ENCODE measurements around the gene LRRC45. TPM values are rescaled to one million over a fixed set of nuclear protein-coding genes. Genes with fewer than 3 reads are reported as not detected.

Gene LRRC45
- polyA plus RNA-seq, 3 donors, result 10.8 to 17.5 (median 15.7) TPM

DNA sequence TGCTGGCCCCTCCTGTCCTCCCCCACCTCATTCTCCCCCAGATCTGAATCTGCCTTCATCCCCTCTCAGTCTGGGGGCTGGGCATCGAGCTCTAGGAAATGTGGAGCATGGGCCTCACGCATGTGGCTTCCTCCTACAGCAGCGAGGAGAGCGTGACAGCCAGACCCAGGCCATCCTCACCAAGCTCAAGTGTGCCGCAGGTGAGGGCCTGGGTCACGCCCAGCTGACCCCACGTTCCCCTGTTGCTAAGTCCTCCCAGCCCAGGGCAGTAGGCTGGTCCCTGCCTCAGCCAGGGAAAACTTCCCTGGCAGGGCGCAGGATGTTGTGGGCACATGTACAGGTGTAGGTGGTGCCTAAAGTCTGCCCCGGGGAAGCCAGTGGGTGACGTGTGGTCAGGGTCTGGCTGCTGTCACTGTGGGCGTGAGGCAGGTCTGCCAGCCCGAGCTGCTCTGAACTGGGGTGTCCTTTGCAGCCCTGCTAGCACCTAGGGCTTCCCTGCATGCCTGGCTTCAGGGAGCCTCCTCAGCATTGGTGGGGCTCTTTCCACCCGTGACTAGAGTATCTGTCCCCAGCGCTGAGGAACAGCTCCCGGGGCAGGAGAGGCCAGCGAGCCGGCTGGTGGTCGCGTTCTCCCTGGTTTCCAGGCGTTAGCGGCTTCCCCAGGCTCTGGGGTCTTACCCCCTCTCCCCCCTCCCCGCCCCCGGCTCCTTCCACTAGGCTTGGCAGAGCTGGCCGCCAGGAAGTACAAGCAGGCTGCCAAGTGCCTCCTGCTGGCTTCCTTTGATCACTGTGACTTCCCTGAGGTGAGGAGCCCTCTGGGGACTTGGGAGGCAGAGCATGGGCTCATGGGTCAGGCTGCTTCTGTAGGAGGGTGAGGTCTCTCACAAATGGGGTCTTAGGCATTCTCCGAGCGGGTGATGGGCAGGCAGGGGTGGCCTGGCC is 32.2 kb downstream of the LRRC45 start:
- DNase-seq (ENCODE audit: extremely low read depth in 1 of 11, low read depth in 9 of 11, low spot score in 4 of 11), result no peak

- DNase-seq (ENCODE audit: extremely low read depth in 1 of 11, low read depth in 9 of 11, low spot score in 4 of 11), result no peak
These were observed 33.0 kb downstream of the LRRC45 start for GRCh38 chr17:82055965-82056728.

DNA sequence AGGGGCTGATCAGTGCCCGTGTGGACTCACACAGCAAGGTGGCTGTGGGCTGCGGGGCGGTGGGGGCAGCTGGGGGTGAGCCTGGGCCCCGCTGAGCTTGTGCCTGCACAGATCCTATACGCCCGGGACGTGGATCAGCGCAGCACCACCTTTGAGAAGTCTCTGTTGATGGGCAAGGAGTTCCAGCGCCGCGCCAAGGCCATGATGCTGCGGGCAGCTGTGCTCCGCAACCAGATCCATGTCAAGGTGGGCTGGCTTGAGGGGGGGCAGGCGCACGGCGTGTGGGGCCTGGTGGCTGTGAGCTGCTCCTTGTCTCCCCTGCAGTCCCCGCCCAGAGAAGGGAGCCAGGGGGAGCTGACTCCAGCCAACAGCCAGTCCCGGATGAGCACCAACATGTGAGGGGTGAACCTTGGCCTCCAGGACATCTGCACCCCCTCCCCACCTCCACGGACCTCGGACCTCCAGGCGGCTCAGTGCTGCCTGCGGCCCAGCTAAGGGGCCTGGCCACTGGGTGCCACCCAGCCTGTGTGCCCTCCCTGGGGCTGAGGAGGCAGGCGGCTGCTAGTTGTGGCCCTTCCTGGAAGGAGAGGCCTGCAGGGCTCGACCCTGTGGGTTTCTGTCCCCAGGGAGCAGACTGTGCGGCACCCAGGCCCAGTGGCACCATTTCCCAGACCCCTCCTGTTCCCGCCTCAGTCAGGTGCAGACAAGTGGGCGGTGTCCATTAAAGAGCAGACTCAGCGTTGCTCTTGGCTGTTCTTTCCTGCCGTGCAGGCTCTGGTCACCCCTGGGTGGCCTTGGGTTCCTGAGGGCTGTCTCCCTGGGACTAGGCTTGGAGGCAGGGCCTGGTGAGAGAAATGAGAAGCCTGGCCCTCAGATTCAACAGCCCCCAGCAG is 33.9 kb downstream of the LRRC45 start:
- no peak for DNase-seq (ENCODE audit: extremely low read depth in 1 of 11, low read depth in 9 of 11, low spot score in 4 of 11)

GRCh38 chr17:82058230-82058854 is 35.2 kb downstream of the LRRC45 start:
- no peak for DNase-seq (ENCODE audit: extremely low read depth in 1 of 11, low read depth in 9 of 11, low spot score in 4 of 11)

DNA sequence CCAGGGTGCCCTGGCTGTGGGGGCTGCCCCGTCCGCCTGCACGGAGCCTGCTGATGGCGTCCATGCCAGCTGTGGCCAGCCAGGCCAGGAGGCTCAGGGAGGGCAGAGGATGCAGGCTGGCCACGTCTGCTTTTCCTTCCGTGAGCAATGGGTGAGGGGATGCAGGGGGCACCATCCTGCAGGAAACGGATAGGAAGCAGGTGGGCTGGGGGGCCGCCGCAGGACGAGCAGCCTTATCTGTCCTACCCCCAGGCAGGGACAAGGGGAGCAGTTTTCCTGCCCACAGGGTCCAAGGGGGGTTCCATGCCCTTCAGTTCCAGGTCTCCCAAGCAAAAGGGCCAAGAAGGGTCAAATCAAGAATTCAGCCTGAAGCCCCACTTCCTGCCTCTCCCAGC is 35.7 kb downstream of the LRRC45 start:
- no peak for DNase-seq (ENCODE audit: extremely low read depth in 1 of 11, low read depth in 9 of 11, low spot score in 4 of 11)

- no peak for DNase-seq (ENCODE audit: extremely low read depth in 1 of 11, low read depth in 9 of 11, low spot score in 4 of 11)
These were observed 36.3 kb downstream of the LRRC45 start for GRCh38 chr17:82059272-82060000.

- DNase-seq (ENCODE audit: extremely low read depth in 1 of 11, low read depth in 9 of 11, low spot score in 4 of 11), result no peak
These were observed 36.9 kb downstream of the LRRC45 start for GRCh38 chr17:82060001-82060380.

DNA sequence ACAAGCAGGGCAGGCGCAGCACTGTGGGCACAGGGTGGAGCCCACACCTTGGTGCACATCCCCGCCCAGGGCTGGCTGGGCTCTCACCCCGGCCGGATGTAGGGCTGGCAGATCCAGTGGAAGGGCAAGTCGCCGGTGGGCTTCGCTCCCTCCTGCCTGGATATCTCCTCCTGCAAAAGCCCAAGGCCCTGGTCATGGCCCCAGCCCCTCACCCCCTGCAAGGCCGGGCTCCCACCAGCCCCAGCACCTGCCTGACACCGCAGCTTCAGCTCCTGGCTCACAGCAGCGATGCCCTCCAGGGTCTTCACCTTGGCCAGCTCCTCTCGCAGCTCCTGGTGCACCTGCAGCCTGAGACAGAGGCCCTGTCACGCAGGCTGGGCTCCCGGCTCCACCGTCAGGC is 37.5 kb downstream of the LRRC45 start:
- DNase-seq (ENCODE audit: extremely low read depth in 1 of 11, low read depth in 9 of 11, low spot score in 4 of 11), result no peak

DNA sequence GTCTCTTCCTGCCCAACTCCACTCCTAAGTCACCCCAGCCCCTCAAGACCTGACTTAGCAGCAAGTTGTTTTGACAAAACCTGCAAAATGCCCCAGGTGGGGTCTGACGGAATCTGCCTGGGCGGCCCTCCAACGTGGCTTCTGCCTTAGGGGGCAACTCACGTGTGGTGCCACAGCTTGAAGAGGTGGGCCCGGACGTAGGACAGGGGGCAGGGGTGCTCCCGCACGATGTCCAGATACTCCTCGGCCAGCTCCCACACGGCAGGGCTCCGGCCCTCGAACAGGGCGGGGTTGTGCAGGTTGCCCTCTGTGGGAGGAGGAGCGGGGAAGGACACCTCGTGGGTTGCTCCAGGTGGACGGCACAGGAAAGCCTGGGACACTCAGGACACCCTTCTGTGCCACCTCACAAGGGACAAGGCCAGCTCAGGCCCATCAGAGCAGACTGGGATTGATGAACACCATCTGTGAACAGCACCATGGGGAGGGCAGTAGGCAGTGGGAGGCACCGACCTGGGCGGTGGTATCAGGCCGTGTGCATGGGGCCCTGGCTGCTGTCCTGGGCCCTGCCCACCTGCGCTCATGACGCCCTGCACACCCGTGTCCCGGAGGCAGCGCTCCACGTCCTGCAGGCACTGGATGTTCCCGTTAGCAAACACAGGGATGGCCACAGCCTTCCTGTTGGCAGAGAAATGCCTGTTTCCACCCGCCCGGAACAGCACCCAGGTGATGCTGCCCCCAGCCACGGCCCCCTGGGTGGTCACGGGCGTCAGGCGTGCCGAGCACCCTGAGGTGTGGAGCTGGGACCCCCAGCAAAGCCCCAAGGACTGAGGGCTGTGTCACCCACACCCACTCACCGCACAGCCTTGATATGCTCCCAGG is 38.2 kb downstream of the LRRC45 start:
- DNase-seq (ENCODE audit: extremely low read depth in 1 of 11, low read depth in 9 of 11, low spot score in 4 of 11), result no peak

GRCh38 chr17:82062076-82062983 is 39.2 kb downstream of the LRRC45 start:
- DNase-seq (ENCODE audit: extremely low read depth in 1 of 11, low read depth in 9 of 11, low spot score in 4 of 11), result no peak

GRCh38 chr17:82062984-82063368 is 39.9 kb downstream of the LRRC45 start:
- no peak for DNase-seq (ENCODE audit: extremely low read depth in 1 of 11, low read depth in 9 of 11, low spot score in 4 of 11)

GRCh38 chr17:82063424-82064415 is 40.6 kb downstream of the LRRC45 start:
- no peak for DNase-seq (ENCODE audit: extremely low read depth in 1 of 11, low read depth in 9 of 11, low spot score in 4 of 11)

- DNase-seq (ENCODE audit: extremely low read depth in 1 of 11, low read depth in 9 of 11, low spot score in 4 of 11), result no peak
These were observed 41.5 kb downstream of the LRRC45 start for GRCh38 chr17:82064433-82065192.

DNA sequence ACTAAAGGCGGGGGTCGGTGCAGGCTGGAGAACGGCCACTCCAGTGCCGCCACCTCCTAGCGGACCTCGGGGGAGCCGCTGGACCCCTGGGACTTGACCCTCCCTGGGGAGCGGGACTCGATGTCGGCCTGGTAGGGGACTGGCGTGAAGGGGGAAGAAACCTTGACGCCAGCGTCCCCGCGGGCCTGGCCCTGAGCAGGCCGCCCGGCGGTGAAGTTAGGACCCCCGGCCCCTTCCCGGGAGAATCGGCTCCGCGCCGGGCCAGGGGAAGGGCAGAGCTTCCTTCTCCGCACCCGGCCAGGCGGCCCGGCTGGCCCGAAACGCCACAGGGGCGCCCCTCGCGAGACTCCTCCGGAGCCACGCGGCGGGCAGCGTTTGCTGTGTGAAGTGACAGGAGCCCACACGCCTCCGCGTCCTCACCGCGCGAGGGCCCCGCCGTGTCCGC is 42.1 kb downstream of the LRRC45 start:
- no peak for DNase-seq (ENCODE audit: extremely low read depth in 1 of 11, low read depth in 9 of 11, low spot score in 4 of 11)

Data from renal cortex interstitium (tissue), 11 donors.